ENCODE results near the gene TRPM5.

Gene TRPM5

DNA sequence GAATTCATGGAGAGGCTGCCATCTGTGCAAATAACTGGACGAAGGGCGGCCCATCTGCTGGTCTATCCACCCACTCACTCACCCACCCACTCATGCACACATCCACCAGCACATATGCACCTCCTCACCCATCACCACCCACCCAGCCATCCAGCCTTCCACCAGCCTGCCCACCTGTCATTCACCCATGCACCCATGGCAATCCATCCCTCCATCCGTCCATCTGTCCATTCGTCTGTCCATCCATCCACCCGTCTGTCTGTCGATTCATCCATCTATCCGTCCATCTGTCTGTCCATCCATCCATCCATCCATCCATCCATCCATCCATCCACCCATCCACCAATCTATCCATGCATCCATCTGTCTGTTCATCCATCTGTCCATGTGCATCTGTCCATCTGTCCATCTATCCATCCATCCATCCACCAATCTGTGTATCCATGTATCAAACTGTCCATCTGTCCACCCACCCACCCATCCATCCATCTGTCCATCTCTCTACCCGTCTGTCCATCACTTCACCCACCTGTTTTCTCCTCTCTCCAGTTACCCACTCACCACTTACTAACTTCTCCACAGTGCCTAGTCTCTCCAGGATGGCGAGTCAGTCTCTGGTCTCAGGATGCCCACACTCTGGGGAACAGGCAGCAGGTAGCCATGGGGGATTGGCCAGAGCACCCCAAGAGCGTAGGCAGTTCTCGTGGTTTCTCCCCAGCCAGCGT, 8.9 kb downstream of the TRPM5 start:
- Histone ChIP-seq H3K27me3 (peaks cover 0 to 51% of the 10 kb centered on the region in 2 donors), H3K9me3 (no peaks in the 10 kb centered on the region), H3K36me3 (no peaks in the 10 kb centered on the region), H3K27ac (no peak overlapping the region), H3K4me1 (no peaks in the 10 kb centered on the region), H3K4me3 (no peak overlapping the region)
- DNase-seq = peak in 1 of 2 donors; percentile 46
- intact Hi-C loops (cut with DNase I; ENCODE audit: low total_unique reads) = no loop called here
- TF ChIP-seq CTCF (IDR thresholded peaks at IDR 0.05) = no peak

DNA sequence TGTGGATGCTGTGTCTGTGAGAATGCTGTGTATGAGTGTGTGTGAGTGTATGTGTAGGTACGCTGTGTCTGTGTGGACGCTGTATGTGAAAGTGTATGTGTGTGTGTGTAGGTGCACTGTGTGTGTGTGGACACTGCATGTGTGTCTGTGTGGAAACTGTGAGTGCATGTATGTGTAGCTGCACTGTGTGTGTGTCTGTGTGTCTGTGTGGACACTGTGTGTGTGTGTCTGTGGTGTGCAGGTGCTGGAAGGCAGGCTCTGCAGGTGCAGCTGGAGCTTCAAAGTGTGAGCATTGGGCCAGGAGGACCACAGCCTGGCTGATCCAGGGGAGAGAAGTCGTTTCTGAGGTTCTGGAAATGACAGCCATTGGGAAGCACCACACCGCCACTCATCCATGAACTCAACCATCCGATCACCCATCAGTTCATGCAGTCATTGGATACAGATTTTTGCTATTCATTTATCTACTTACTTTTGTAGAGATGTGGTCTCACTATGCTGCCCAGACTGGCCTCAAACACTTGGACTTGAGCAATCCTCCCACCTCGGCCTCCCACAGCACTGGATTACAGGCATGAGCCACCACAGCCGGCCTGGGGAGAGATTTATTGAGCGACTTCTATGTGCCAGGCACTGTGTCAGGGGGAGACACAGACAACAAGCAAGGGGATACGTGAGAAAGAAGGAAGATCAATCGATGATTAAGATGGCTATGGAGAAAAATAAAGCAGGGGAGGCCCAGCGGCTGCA, 9.6 kb downstream of the TRPM5 start:
- Histone ChIP-seq H3K4me1 (no peaks in the 10 kb centered on the region), H3K36me3 (no peaks in the 10 kb centered on the region), H3K4me3 (no peak overlapping the region), H3K27me3 (peaks cover 0 to 43% of the 10 kb centered on the region in 2 donors), H3K27ac (no peak overlapping the region), H3K9me3 (no peaks in the 10 kb centered on the region)
- DNase-seq = peak in 1 of 2 donors; percentile 37
- TF ChIP-seq CTCF (IDR thresholded peaks at IDR 0.05) = no peak
- intact Hi-C loops (cut with DNase I; ENCODE audit: low total_unique reads) = no loop called here

- Histone ChIP-seq H3K4me1 (no peaks in the 10 kb centered on the region), H3K36me3 (no peaks in the 10 kb centered on the region), H3K4me3 (no peak overlapping the region), H3K27ac (no peak overlapping the region), H3K9me3 (no peaks in the 10 kb centered on the region), H3K27me3 (peaks cover 0 to 43% of the 10 kb centered on the region in 2 donors)
- intact Hi-C loops (cut with DNase I; ENCODE audit: low total_unique reads) = no loop called here
- no peak for TF ChIP-seq CTCF (IDR thresholded peaks at IDR 0.05)
- no peak for DNase-seq
Measured at GRCh38 chr11:2434008-2434407, 10.3 kb downstream of the TRPM5 start.

DNA sequence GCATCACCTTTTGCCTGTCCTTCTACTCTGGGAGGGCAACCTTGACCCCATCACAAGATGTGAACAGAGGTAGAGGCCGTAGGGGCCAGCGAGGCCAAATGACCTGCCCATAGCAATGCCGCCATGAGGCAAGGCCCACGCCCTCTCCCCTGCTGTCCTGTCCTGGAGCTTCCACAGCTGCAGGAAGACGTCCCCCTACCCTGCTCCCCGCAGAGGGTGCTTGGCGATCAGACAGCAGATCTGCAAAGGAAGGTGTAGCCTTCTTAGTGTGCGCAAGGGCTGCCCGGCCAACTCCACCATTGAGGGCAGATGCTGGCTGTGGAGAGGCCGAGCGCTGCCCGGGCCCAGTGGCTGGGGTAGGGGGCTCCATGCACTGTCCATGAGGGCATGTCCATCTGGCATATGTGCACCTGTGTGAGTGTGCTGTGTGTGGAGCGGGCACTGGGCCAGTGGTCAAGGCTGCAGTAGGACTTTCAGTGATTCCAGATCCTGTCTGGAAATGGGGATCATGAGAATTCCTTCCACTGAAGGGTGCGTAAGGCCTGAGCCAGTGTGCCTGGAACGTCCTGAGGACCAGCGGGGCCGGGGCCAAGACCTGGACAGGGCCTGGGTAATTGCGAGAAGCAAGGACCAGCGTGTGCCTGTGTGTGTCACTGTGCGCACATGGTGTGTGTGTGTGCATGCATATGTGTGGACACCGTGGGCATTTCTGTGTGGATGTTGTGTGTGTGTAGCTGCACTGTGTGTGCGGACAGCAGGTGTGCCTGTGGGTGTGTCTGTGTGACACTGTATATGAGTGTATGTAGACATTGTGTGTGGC, 11.0 kb downstream of the TRPM5 start:
- no peak overlapping the region for H3K4me3 ChIP-seq
- peaks cover 0 to 43% of the 10 kb centered on the region in 2 donors for H3K27me3 ChIP-seq
- no peaks in the 10 kb centered on the region for H3K4me1 ChIP-seq
- DNase-seq = no peak
- no peak for TF ChIP-seq CTCF (IDR thresholded peaks at IDR 0.05)
- H3K27ac ChIP-seq = no peak overlapping the region
- intact Hi-C loops (cut with DNase I; ENCODE audit: low total_unique reads) = no loop called here
- no peaks in the 10 kb centered on the region for H3K9me3 ChIP-seq
- H3K36me3 ChIP-seq = no peaks in the 10 kb centered on the region

GRCh38 chr11:2432628-2433071, 11.7 kb downstream of the TRPM5 start:
- DNase-seq = peak in 1 of 2 donors; percentile 60
- Histone ChIP-seq H3K36me3 (no peaks in the 10 kb centered on the region), H3K27me3 (peaks cover 0 to 43% of the 10 kb centered on the region in 2 donors), H3K9me3 (no peaks in the 10 kb centered on the region), H3K27ac (no peak overlapping the region), H3K4me3 (no peak overlapping the region), H3K4me1 (no peaks in the 10 kb centered on the region)
- no peak for TF ChIP-seq CTCF (IDR thresholded peaks at IDR 0.05)
- intact Hi-C loops (cut with DNase I; ENCODE audit: low total_unique reads) = no loop called here

Data from tibial artery (tissue), 4 donors.